Loucy (cell line): ENCODE results near the gene NFKBIA.

ENCODE experiments used
- H2AFZ ChIP-seq: fragments of 200-600 bp; sonication (generic); 2 replicates; pipeline ENCODE4 v1.6.0; 2016; ENCODE audit warnings: antibody characterized with exemption, mild to moderate bottlenecking, low read length, moderate library complexity
- H3F3A ChIP-seq: fragments of 200-600 bp; 2 replicates; pipeline ENCODE4 v1.6.0; 2016; ENCODE audit warnings: antibody characterized with exemption, low read depth, mild to moderate bottlenecking
- H3K27me3 ChIP-seq: fragments of 200-600 bp; sonication (generic); 2 replicates; pipeline ENCODE4 v1.6.1; 2014; ENCODE audit warnings: low read length, mild to moderate bottlenecking; ENCODE audit not compliant: insufficient read depth, poor library complexity, severe bottlenecking
- H3K36me3 ChIP-seq: fragments of 200-600 bp; sonication (generic); 2 replicates; pipeline ENCODE4 v1.6.1; 2016; ENCODE audit warnings: low read length; ENCODE audit not compliant: insufficient read depth
- H3K4me1 ChIP-seq: fragments of 200-600 bp; sonication (generic); 2 replicates; pipeline ENCODE4 v1.5.1; 2014; ENCODE audit warnings: low read length, mild to moderate bottlenecking; ENCODE audit not compliant: insufficient read depth, poor library complexity, severe bottlenecking
- H3K4me2 ChIP-seq: fragments of 200-600 bp; sonication (generic); 2 replicates; pipeline ENCODE4 v1.6.0; 2014; ENCODE audit warnings: antibody characterized with exemption, low read length, low read depth, mild to moderate bottlenecking; ENCODE audit not compliant: poor library complexity, severe bottlenecking
- H3K4me3 ChIP-seq: fragments of 200-600 bp; sonication (generic); 2 replicates; pipeline ENCODE4 v1.5.1; 2014; ENCODE audit warnings: low read length, mild to moderate bottlenecking, mixed read lengths; ENCODE audit not compliant: poor library complexity, severe bottlenecking
- H3K79me2 ChIP-seq: fragments of 200-600 bp; sonication (generic); 2 replicates; pipeline ENCODE4 v1.6.1; 2014; ENCODE audit warnings: low read length; ENCODE audit not compliant: insufficient read depth
- H3K9ac ChIP-seq: fragments of 200-600 bp; sonication (generic); 2 replicates; pipeline ENCODE4 v1.6.0; 2014; ENCODE audit warnings: mild to moderate bottlenecking, low read depth, low read length, moderate library complexity; ENCODE audit not compliant: poor library complexity, severe bottlenecking
- H3K9me2 ChIP-seq: fragments of 200-600 bp; sonication (generic); replicated peaks from 2 replicates; pipeline ENCODE4 v1.6.1; 2016; ENCODE audit warnings: low read depth, low read length, mixed read lengths
- H3K9me3 ChIP-seq: fragments of 200-600 bp; sonication (generic); 2 replicates; pipeline ENCODE4 v1.6.1; 2014; ENCODE audit warnings: mild to moderate bottlenecking, antibody characterized with exemption, low read length, low read depth; ENCODE audit not compliant: insufficient read depth
- H4K20me1 ChIP-seq: fragments of 200-600 bp; sonication (generic); 2 replicates; pipeline ENCODE4 v1.6.0; 2014; ENCODE audit warnings: antibody characterized with exemption, low read length, mild to moderate bottlenecking; ENCODE audit not compliant: insufficient read depth, poor library complexity, severe bottlenecking
- CTCF ChIP-seq: fragments of 200-600 bp; sonication (generic); conservative IDR thresholded peaks from 2 replicates; pipeline ENCODE4 v1.5.1; 2014; ENCODE audit warnings: mild to moderate bottlenecking, antibody characterized with exemption, low read length
- EZH2phosphoT487 ChIP-seq: fragments of 200-600 bp; IDR thresholded peaks from 2 replicates; pipeline ENCODE4 v1.6.1; 2018; ENCODE audit warnings: antibody characterized with exemption, mild to moderate bottlenecking, moderate library complexity, borderline replicate concordance

NFKBIA gene

GRCh38 chr14:35418093-35418492, 13.5 kb upstream of the NFKBIA start:
- no peak overlapping the region for H3K4me2 ChIP-seq
- no peaks in the 10 kb centered on the region for H3F3A ChIP-seq
- H3K4me1 ChIP-seq, result peaks cover 22% of the 10 kb centered on the region
- TF ChIP-seq EZH2phosphoT487 (no peak), CTCF (no peak)
- no peaks in the 10 kb centered on the region for H3K79me2 ChIP-seq
- H3K4me3 ChIP-seq, result no peak overlapping the region
- H2AFZ ChIP-seq, result no peak overlapping the region
- H3K9ac ChIP-seq, result no peak overlapping the region
- no peaks in the 10 kb centered on the region for H3K9me2 ChIP-seq
- H3K9me3 ChIP-seq, result no peaks in the 10 kb centered on the region
- no peaks in the 10 kb centered on the region for H3K27me3 ChIP-seq
- no peaks in the 10 kb centered on the region for H3K36me3 ChIP-seq
- no peaks in the 10 kb centered on the region for H4K20me1 ChIP-seq

- no peak overlapping the region for H2AFZ ChIP-seq
- H3K4me2 ChIP-seq, result peak overlapping the region; percentile 60
These were observed 11.7 kb upstream of the NFKBIA start for GRCh38 chr14:35416108-35416750.

GRCh38 chr14:35414365-35414764, 9.8 kb upstream of the NFKBIA start:
- H3K4me3 ChIP-seq, result no peak overlapping the region
- no peaks in the 10 kb centered on the region for H3K36me3 ChIP-seq
- H3K4me2 ChIP-seq, result no peak overlapping the region
- TF ChIP-seq EZH2phosphoT487, result no peak
- TF ChIP-seq CTCF, result no peak
- H4K20me1 ChIP-seq, result no peaks in the 10 kb centered on the region
- H3K79me2 ChIP-seq, result no peaks in the 10 kb centered on the region
- no peaks in the 10 kb centered on the region for H3K9me3 ChIP-seq
- H3K4me1 ChIP-seq, result peaks cover 22% of the 10 kb centered on the region
- H3F3A ChIP-seq, result no peaks in the 10 kb centered on the region
- H3K27me3 ChIP-seq, result no peaks in the 10 kb centered on the region
- H2AFZ ChIP-seq, result no peak overlapping the region
- H3K9ac ChIP-seq, result no peak overlapping the region
- no peaks in the 10 kb centered on the region for H3K9me2 ChIP-seq

More at GRCh38 chr14:35416108-35416750, 11.7 kb upstream of the NFKBIA start:
- Histone ChIP-seq H3K9me3 (no peaks in the 10 kb centered on the region), H3F3A (no peaks in the 10 kb centered on the region), H3K9ac (peak overlapping the region; percentile 44), H3K27me3 (no peaks in the 10 kb centered on the region), H3K9me2 (no peaks in the 10 kb centered on the region), H3K4me1 (peaks cover 22% of the 10 kb centered on the region), H3K36me3 (no peaks in the 10 kb centered on the region), H4K20me1 (no peaks in the 10 kb centered on the region), H3K4me3 (no peak overlapping the region), H3K79me2 (no peaks in the 10 kb centered on the region)
- no peak for TF ChIP-seq CTCF
- TF ChIP-seq EZH2phosphoT487, result no peak
